Psoas muscle (tissue), 8 donors: Measurements from ENCODE around the gene VPS25. TPM values are rescaled to one million over a fixed set of nuclear protein-coding genes. Genes with fewer than 3 reads are reported as not detected.

ENCODE experiments used
- ATAC-seq, 4 donors: fragments of 200-7000 bp; cut with Tn5 transposase; one replicate each; pipeline ENCODE4 v1.9.1; 2020; ENCODE audit warnings: moderate library complexity in 3 of 4, mild to moderate bottlenecking in 2 of 4
- DNase-seq, 2 donors: peaks; one replicate each; pipeline ENCODE4 v3.0.0-alpha.2; 2020
- H3K27ac ChIP-seq: fragments of 200-600 bp; one replicate; pipeline ENCODE4 v1.8.0; 2022
- H3K27me3 ChIP-seq, 3 donors: fragments of 200-600 bp in 1 of 3; one replicate each; pipeline versions ENCODE4 v1.6.1 to v1.8.0; 2013 to 2022; ENCODE audit warnings: low read length in 2 of 3, mild to moderate bottlenecking in 2 of 3, moderate library complexity in 1 of 3; ENCODE audit not compliant: insufficient read depth in 3 of 3
- H3K36me3 ChIP-seq, 2 donors: fragments of 200-600 bp in 1 of 2; one replicate each; pipeline versions ENCODE4 v1.6.1 to v1.8.0; 2013 to 2022; ENCODE audit warnings: low read depth in 1 of 2, mild to moderate bottlenecking in 1 of 2, moderate library complexity in 1 of 2; ENCODE audit not compliant: insufficient read depth in 1 of 2
- H3K4me1 ChIP-seq: fragments of 200-600 bp; one replicate; pipeline ENCODE4 v1.8.0; 2022
- H3K4me3 ChIP-seq: fragments of 200-600 bp; one replicate; pipeline ENCODE4 v1.8.0; 2022; ENCODE audit warnings: mild to moderate bottlenecking
- H3K9me3 ChIP-seq: fragments of 200-600 bp; one replicate; pipeline ENCODE4 v1.8.0; 2022
- CTCF ChIP-seq: fragments of 200-600 bp; IDR thresholded peaks from one replicate; pipeline ENCODE4 v1.8.0; 2022; ENCODE audit warnings: antibody characterized with exemption
- WGBS, 3 donors: extraction: QIAGEN DNeasy Blood & Tissue Kit; methylation state at CpG; one replicate each; pipeline versions ENCODE4 v1.1.6 to v1.1.7; 2013; 5-methylcytosine and 5-hydroxymethylcytosine counted together
- intact Hi-C, 2 donors: fragments of 100-400 bp; cut with DNase I; formaldehyde crosslinking; loops; one replicate each; pipeline versions ENCODE4 v1.11.0 to v1.14.2; 2022
- polyA plus RNA-seq, 3 donors: library from polyadenylated mRNA; stranded (reverse); fragments of 200-250 nt; gene quantifications; one replicate each; pipeline ENCODE4 v1.2.3, GENCODE V29; 2013
- total RNA-seq, 4 donors: library from RNA; stranded (reverse); fragmentation: NEBNext Ultra II Directional in 2 of 4; extraction: Animal tissue kit (Norgen Biotek cat#: 25700) in 2 of 4; gene quantifications; one replicate each; pipeline versions ENCODE4 v1.2.1 to v1.2.4, GENCODE V29; 2021 to 2023
- donor health status: healthy with polysubstance abuse.
- donor health status: DM: no; HTN: no; CAD: no; lungs with moderate emphysema.
- donor health status: Bipolar disorder and iron deficiency.
- donor health status: healthy.
- donor health status: DM: yes; HTN: yes; CAD: no.
- donor health status: DM: no; HTN: no; CAD: no.
- donor health status: DM: no; HTN: no; CAD: no.
- donor health status: DM: yes; HTN: yes; CAD: no.

VPS25 gene
- total and polyA plus RNA-seq, 7 donors: 38.6 to 73.3 (median 45.2) TPM

GRCh38 chr17:42827472-42827871, 54.2 kb downstream of the VPS25 start:
- no peak overlapping the region for H3K27ac ChIP-seq
- no peaks in the 10 kb centered on the region for H3K27me3 ChIP-seq
- no peaks in the 10 kb centered on the region for H3K9me3 ChIP-seq
- no peak overlapping the region for H3K4me3 ChIP-seq
- WGBS, 3 donors: 75 to 92% (median 86%) methylated on average over 1 of the region's 1 CpG
- no peak for TF ChIP-seq CTCF
- intact Hi-C loops: no loop called here
- DNase-seq (no peak), ATAC-seq (no peak)
- H3K36me3 ChIP-seq: peaks cover 0 to 7% of the 10 kb centered on the region in 2 donors
- H3K4me1 ChIP-seq: peaks cover 22% of the 10 kb centered on the region

Other genes starting within 250 kb of the VPS25 start
- 10 to 100 TPM in 3 of 4 donors, 1 to 10 TPM in 1; 9.1 to 17.8 (median 11.7) TPM for gene NAGLU, start 237.2 kb upstream of the VPS25 start, total RNA-seq
- gene NAGLU, start 237.2 kb upstream of the VPS25 start, polyA plus RNA-seq: 10 to 100 TPM; 16.0 to 18.1 (median 17.5) TPM
- 1 to 10 TPM in 1 of 4 donors, under 1 TPM in 3; 0.54 to 1.2 (median 0.72) TPM for gene HSD17B1, start 220.5 kb upstream of the VPS25 start, total RNA-seq
- 1 to 10 TPM; 1.3 to 2.1 (median 1.7) TPM for gene HSD17B1, start 220.5 kb upstream of the VPS25 start, polyA plus RNA-seq
- 10 to 100 TPM; 31.6 to 45.4 (median 37.0) TPM for gene COASY, start 211.3 kb upstream of the VPS25 start, total RNA-seq
- gene COASY, start 211.3 kb upstream of the VPS25 start, polyA plus RNA-seq: 100 to 1,000 TPM in 1 of 3 donors, 10 to 100 TPM in 2; 41.0 to 141 (median 73.5) TPM
- 10 to 100 TPM; 45.2 to 67.9 (median 55.2) TPM for gene MLX, start 206.3 kb upstream of the VPS25 start, total RNA-seq
- 100 to 1,000 TPM in 1 of 3 donors, 10 to 100 TPM in 2; 71.0 to 108 (median 89.2) TPM for gene MLX, start 206.3 kb upstream of the VPS25 start, polyA plus RNA-seq
- gene PSMC3IP, start 195.7 kb upstream of the VPS25 start, total RNA-seq: 1 to 10 TPM in 2 of 4 donors, under 1 TPM in 2; 0.26 to 3.3 (median 1.4) TPM
- 10 to 100 TPM in 1 of 3 donors, 1 to 10 TPM in 2; 3.8 to 13.3 (median 5.3) TPM for gene PSMC3IP, start 195.7 kb upstream of the VPS25 start, polyA plus RNA-seq
- gene RETREG3, start 164.1 kb upstream of the VPS25 start, total RNA-seq: 10 to 100 TPM; 31.7 to 43.2 (median 37.6) TPM
- gene RETREG3, start 164.1 kb upstream of the VPS25 start, polyA plus RNA-seq: 10 to 100 TPM; 13.9 to 35.0 (median 15.2) TPM
- 10 to 100 TPM; 46.9 to 78.1 (median 50.4) TPM for gene TUBG1, start 163.8 kb upstream of the VPS25 start, total RNA-seq
- 10 to 100 TPM; 68.8 to 90.2 (median 81.0) TPM for gene TUBG1, start 163.8 kb upstream of the VPS25 start, polyA plus RNA-seq
- gene TUBG2, start 114.2 kb upstream of the VPS25 start, total RNA-seq: 10 to 100 TPM in 1 of 4 donors, 1 to 10 TPM in 3; 3.8 to 11.9 (median 5.7) TPM
- gene TUBG2, start 114.2 kb upstream of the VPS25 start, polyA plus RNA-seq: 1 to 10 TPM; 2.7 to 4.9 (median 4.2) TPM
- gene PLEKHH3, start 96.5 kb upstream of the VPS25 start, total RNA-seq: 10 to 100 TPM; 15.0 to 33.8 (median 28.0) TPM
- 10 to 100 TPM; 12.7 to 15.8 (median 14.2) TPM for gene PLEKHH3, start 96.5 kb upstream of the VPS25 start, polyA plus RNA-seq
- gene CCR10, start 91.6 kb upstream of the VPS25 start, total RNA-seq: 1 to 10 TPM; 1.2 to 5.0 (median 2.8) TPM
- 1 to 10 TPM; 1.0 to 3.3 (median 1.6) TPM for gene CCR10, start 91.6 kb upstream of the VPS25 start, polyA plus RNA-seq
- 1 to 10 TPM; 1.9 to 2.6 (median 2.2) TPM for gene CNTNAP1, start 90.9 kb upstream of the VPS25 start, total RNA-seq
- 1 to 10 TPM; 1.0 to 3.4 (median 1.1) TPM for gene CNTNAP1, start 90.9 kb upstream of the VPS25 start, polyA plus RNA-seq
- gene EZH1, start 28.4 kb upstream of the VPS25 start, total RNA-seq: 10 to 100 TPM; 25.7 to 59.1 (median 33.7) TPM
- 10 to 100 TPM; 15.2 to 43.9 (median 22.3) TPM for gene EZH1, start 28.4 kb upstream of the VPS25 start, polyA plus RNA-seq
- 10 to 100 TPM in 3 of 4 donors, 1 to 10 TPM in 1; 9.2 to 39.8 (median 18.7) TPM for gene RAMP2, start 12.2 kb upstream of the VPS25 start, total RNA-seq
- gene RAMP2, start 12.2 kb upstream of the VPS25 start, polyA plus RNA-seq: 10 to 100 TPM; 17.5 to 21.9 (median 21.4) TPM
- gene WNK4, start 7.2 kb downstream of the VPS25 start, total RNA-seq: under 1 TPM in 3 of 4 donors, not detected in 1; 0.08 to 0.30 (median 0.09) TPM
- gene WNK4, start 7.2 kb downstream of the VPS25 start, polyA plus RNA-seq: under 1 TPM in 1 of 3 donors, not detected in 2; 0.01 TPM
- gene COA3, start 25.3 kb downstream of the VPS25 start, total RNA-seq: 10 to 100 TPM; 69.1 to 85.2 (median 83.9) TPM
- 100 to 1,000 TPM; 126 to 167 (median 130) TPM for gene COA3, start 25.3 kb downstream of the VPS25 start, polyA plus RNA-seq
- 1 to 10 TPM in 1 of 4 donors, under 1 TPM in 2, not detected in 1; 0.74 to 1.3 (median 0.79) TPM for gene CNTD1, start 25.4 kb downstream of the VPS25 start, total RNA-seq
- 1 to 10 TPM in 1 of 3 donors, under 1 TPM in 2; 0.24 to 1.0 (median 0.36) TPM for gene CNTD1, start 25.4 kb downstream of the VPS25 start, polyA plus RNA-seq
- 10 to 100 TPM; 45.9 to 85.4 (median 60.6) TPM for gene BECN1, start 50.8 kb downstream of the VPS25 start, total RNA-seq
- 100 to 1,000 TPM in 1 of 3 donors, 10 to 100 TPM in 2; 54.4 to 150 (median 69.1) TPM for gene BECN1, start 50.8 kb downstream of the VPS25 start, polyA plus RNA-seq
- gene PSME3, start 59.9 kb downstream of the VPS25 start, total RNA-seq: 100 to 1,000 TPM in 3 of 4 donors, 10 to 100 TPM in 1; 61.7 to 105 (median 103) TPM
- gene PSME3, start 59.9 kb downstream of the VPS25 start, polyA plus RNA-seq: 100 to 1,000 TPM in 2 of 3 donors, 10 to 100 TPM in 1; 86.0 to 239 (median 204) TPM
- 1 to 10 TPM in 1 of 4 donors, under 1 TPM in 3; 0.49 to 1.0 (median 0.71) TPM for gene AOC2, start 71.1 kb downstream of the VPS25 start, total RNA-seq
- 1 to 10 TPM in 1 of 3 donors, under 1 TPM in 2; 0.08 to 1.6 (median 0.60) TPM for gene AOC2, start 71.1 kb downstream of the VPS25 start, polyA plus RNA-seq
- 10 to 100 TPM in 2 of 4 donors, 1 to 10 TPM in 2; 5.8 to 11.8 (median 8.5) TPM for gene AOC3, start 77.8 kb downstream of the VPS25 start, total RNA-seq
- 1 to 10 TPM; 5.9 to 9.3 (median 8.4) TPM for gene AOC3, start 77.8 kb downstream of the VPS25 start, polyA plus RNA-seq
- not detected for gene G6PC1, start 127.3 kb downstream of the VPS25 start, total RNA-seq
- gene G6PC1, start 127.3 kb downstream of the VPS25 start, polyA plus RNA-seq: under 1 TPM in 1 of 3 donors, not detected in 2; 0.03 TPM
- gene AARSD1, start 191.0 kb downstream of the VPS25 start, total RNA-seq: 10 to 100 TPM; 29.7 to 54.6 (median 43.1) TPM
- 10 to 100 TPM; 55.2 to 68.1 (median 55.3) TPM for gene AARSD1, start 191.0 kb downstream of the VPS25 start, polyA plus RNA-seq
- gene PTGES3L, start 206.6 kb downstream of the VPS25 start, total RNA-seq: 10 to 100 TPM; 47.8 to 66.0 (median 55.3) TPM
- gene PTGES3L, start 206.6 kb downstream of the VPS25 start, polyA plus RNA-seq: 10 to 100 TPM; 43.7 to 59.5 (median 44.7) TPM
- gene RUNDC1, start 207.1 kb downstream of the VPS25 start, total RNA-seq: 10 to 100 TPM in 2 of 4 donors, 1 to 10 TPM in 2; 8.7 to 16.8 (median 12.8) TPM
- 10 to 100 TPM; 10.4 to 17.8 (median 10.6) TPM for gene RUNDC1, start 207.1 kb downstream of the VPS25 start, polyA plus RNA-seq
- 1,000 to 10,000 TPM in 1 of 4 donors, 100 to 1,000 TPM in 3; 506 to 1,045 (median 824) TPM for gene RPL27, start 225.0 kb downstream of the VPS25 start, total RNA-seq
- gene RPL27, start 225.0 kb downstream of the VPS25 start, polyA plus RNA-seq: 1,000 to 10,000 TPM; 2,533 to 3,118 (median 2,913) TPM
- 1 to 10 TPM; 4.6 to 6.5 (median 6.2) TPM for gene IFI35, start 233.3 kb downstream of the VPS25 start, total RNA-seq
- 1 to 10 TPM; 4.2 to 7.8 (median 6.5) TPM for gene IFI35, start 233.3 kb downstream of the VPS25 start, polyA plus RNA-seq
- gene VAT1, start 248.9 kb downstream of the VPS25 start, total RNA-seq: 10 to 100 TPM; 20.0 to 50.6 (median 34.1) TPM
- gene VAT1, start 248.9 kb downstream of the VPS25 start, polyA plus RNA-seq: 10 to 100 TPM; 19.2 to 20.2 (median 19.7) TPM